HG02588 (cell line): ENCODE results near the gene RERE.

ENCODE experiments used
- ATAC-seq: cut with Tn5 transposase; IDR thresholded peaks from one replicate; pipeline ENCODE4 v1.9.1; 2021; ENCODE audit warnings: mild to moderate bottlenecking, moderate library complexity; ENCODE audit not compliant: unreplicated experiment

RERE gene

GRCh38 chr1:8323706-8324105 lies 493.7 kb downstream of the RERE start:
- no peak for ATAC-seq

GRCh38 chr1:8321612-8322011 lies 495.8 kb downstream of the RERE start:
- no peak for ATAC-seq

DNA sequence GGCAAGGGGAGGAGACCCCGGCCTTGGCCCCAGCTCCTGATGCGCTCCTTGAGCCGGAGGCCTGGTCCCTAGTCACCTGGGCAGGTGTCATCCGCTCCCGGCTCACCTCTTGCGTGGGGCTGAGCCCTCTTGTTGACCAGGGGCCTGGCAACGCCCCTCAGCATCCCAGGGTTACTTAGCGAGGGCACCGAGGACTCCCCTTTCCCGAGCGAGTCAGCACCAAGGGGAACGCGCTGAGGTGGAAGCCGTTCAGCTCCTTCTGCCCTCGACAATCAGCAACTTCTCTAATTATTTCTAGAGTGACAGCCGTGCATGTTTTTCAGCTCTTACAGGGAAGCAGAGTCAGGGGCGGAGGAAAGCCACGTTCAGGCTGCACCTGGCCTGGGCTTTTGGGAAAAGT lies 499.0 kb downstream of the RERE start:
- ATAC-seq = no peak

- ATAC-seq = no peak
These were observed 499.6 kb downstream of the RERE start, which contains the start of gene SLC45A1 for GRCh38 chr1:8317647-8318381. SLC45A1 (plus strand) TSS chr1:8318114; CDS start chr1:8324330, 6,216 bp downstream.

- ATAC-seq = no peak
These were observed 501.6 kb downstream of the RERE start for GRCh38 chr1:8315573-8316475.

DNA sequence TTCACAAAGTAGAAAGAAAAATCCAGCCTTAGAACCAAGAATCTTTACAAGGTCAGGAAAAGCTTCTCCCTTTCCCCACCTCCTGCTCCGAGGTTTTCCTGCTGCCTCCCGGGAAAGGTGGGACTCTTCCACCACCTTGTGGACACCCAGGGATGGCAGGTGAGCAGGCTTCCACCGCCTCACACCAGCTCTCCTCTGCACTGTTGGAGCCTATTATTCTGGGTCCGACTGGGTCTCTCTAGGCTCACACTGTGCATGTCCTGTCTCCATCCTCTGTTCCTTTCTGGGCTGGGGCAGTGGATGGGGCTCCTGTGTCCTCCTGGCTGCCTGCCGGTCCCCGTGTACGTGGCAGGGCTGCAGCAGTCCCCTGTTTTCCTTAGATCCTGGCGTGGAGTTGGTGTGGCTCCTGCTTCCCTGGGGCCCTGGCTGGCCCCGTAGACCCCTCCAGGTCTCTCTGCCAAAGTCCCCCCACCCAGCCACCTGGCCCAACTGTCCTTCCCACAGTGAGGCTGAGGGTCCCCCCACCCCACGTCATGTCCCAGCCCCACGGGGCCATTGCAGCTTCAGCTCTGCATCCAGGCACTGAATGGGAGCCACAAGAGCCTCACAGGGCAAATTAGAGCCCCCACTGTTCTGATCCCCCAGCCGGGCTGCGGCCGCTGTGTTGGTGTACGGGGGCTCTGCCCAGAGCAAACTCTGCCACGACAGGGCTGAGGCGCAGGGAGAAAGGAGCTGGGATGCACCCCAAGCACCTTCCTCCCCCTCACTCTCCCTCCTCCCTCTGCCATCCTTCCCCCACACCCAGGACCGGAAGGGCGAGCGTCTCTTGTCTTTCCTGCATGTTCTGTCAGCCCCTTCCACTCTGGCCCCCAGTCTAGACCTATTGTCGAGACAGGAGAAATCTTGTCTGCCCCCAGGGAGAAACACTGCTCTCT lies 502.8 kb downstream of the RERE start:
- no peak for ATAC-seq

GRCh38 chr1:8313231-8313630 lies 504.2 kb downstream of the RERE start:
- no peak for ATAC-seq

DNA sequence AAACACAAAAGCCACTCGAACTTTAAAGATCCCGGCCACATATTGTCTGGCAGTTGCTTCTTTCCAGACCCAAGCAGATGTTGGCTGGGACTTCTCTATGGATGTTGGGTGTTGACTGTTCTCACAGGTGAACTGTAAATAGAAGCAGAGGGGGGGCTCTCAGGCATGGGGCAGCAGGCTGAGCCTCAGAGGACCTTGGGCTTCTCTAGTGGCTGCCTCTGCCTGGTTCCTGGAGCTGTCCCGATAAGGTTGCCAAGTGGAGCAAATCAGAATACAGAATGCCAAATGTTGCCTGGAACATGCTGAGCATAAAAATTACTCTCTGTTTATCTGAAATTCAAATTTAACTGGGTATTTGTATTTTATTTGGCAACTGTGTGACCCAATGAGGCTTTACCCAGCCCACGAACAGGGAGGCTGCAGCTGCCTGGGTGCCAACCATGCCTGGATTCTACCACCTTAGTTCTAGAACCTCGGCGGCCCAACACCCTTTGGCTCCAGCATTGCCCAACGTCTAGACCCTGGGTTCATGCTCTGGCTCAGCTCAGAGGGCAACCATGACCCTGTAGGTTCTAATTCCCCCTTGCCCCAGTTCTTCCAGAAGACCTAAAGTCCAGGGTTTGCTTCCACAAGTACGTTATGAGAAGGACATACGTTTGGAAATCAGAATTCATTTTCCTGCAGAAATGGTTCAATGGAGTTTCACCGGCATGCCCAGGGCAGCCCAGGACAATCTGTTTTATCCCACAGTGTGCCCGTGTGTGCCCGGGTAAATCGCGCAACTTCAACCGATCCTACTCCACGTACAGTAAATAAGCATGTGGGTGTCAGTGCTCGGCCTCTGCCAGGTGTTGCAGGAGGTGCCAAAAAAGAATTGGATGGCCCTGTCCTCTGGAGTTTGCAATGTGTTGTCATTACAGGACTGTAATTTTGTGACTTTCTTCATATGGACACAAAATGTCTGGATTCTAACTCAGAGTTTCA lies 504.9 kb downstream of the RERE start:
- ATAC-seq = no peak

- no peak for ATAC-seq
These were observed 506.2 kb downstream of the RERE start for GRCh38 chr1:8311068-8311718.

GRCh38 chr1:8307628-8308027 lies 509.8 kb downstream of the RERE start:
- ATAC-seq = no peak

GRCh38 chr1:8303876-8304275 lies 513.6 kb downstream of the RERE start:
- no peak for ATAC-seq

- ATAC-seq = no peak
These were observed 514.3 kb downstream of the RERE start for GRCh38 chr1:8303141-8303540.
